Adrenal gland (tissue), 5 donors: Measurements from ENCODE around the gene MYO18B.

Experiments
- CTCF ChIP-seq, 6 experiments: fragments of 450-650 bp in 4 of 6; fragments of 200-600 bp in 2 of 6; sonication (generic) in 1 of 6; IDR thresholded peaks; 1 replicate in 5 of 6; 2 replicates in 1 of 6; pipeline versions ENCODE4 v1.5.1 to v1.8.0; 2016 to 2021; ENCODE audit warnings: antibody characterized with exemption in 6 of 6, mild to moderate bottlenecking in 2 of 6, moderate library complexity in 1 of 6
- POLR2A ChIP-seq, 2 donors: fragments of 450-650 bp; IDR thresholded peaks; one replicate each; pipeline ENCODE4 v1.6.1; 2017; ENCODE audit warnings: antibody characterized with exemption in 2 of 2, mild to moderate bottlenecking in 2 of 2, moderate library complexity in 1 of 2
- donor health status: DM: no; HTN: no; CAD: no.

- TF ChIP-seq CTCF (IDR thresholded peaks at IDR 0.05), result no peak
- TF ChIP-seq POLR2A (IDR thresholded peaks at IDR 0.05), result no peak
These were observed 32.2 kb upstream of the MYO18B start for GRCh38 chr22:25709758-25710157.
